ENCODE results near the gene HBZ. TPM values are rescaled to one million over a fixed set of nuclear protein-coding genes. Genes with fewer than 3 reads are reported as not detected.

HBZ gene
- total and polyA plus RNA-seq, 2 of the 13 experiments (the other 11 are each of a cell fraction or from before 2014, with no cell fraction given): 0.21 TPM; not detected in 1

- TF ChIP-seq ZBTB42 (CRISPR knock-in tag; IDR thresholded peaks at IDR 0.05): peak; percentile 98
- TF ChIP-seq ZNF574 (CRISPR knock-in tag; IDR thresholded peaks at IDR 0.05): peak; percentile 93
- TF ChIP-seq ZSCAN29 (CRISPR knock-in tag; conservative IDR thresholded peaks at IDR 0.05): peak; percentile 86; the same call in 1 of the 2 replicates
- no peak for TF ChIP-seq FIP1L1 (IDR thresholded peaks at IDR 0.05; ENCODE audit: borderline replicate concordance, insufficient read depth, low read depth, low read length)
- TF ChIP-seq ATF3 (CRISPR knock-in tag; IDR thresholded peaks at IDR 0.05): peak; percentile 69; the same call in 1 of the 2 replicates
- peak; percentile 99 for TF ChIP-seq ZNF747 (CRISPR knock-in tag; IDR thresholded peaks at IDR 0.05; ENCODE audit: borderline replicate concordance)
- 0 out of 2 replicates have a peak, but pooled peaks have one; percentile 55 for TF ChIP-seq RELA (CRISPR knock-in tag; IDR thresholded peaks at IDR 0.05)
- TF ChIP-seq TCF7L2 (IDR thresholded peaks at IDR 0.05; ENCODE audit: low read depth, low read length): no peak
- peak; percentile 81 for TF ChIP-seq ZNF503 (CRISPR knock-in tag; IDR thresholded peaks at IDR 0.05)
- peak; percentile 96; the same call in 1 of the 2 replicates for TF ChIP-seq ATF5 (CRISPR knock-in tag; IDR thresholded peaks at IDR 0.05; ENCODE audit: low read depth)
- no peak for TF ChIP-seq FLYWCH1 (CRISPR knock-in tag; IDR thresholded peaks at IDR 0.05)
- peak; percentile 100 for TF ChIP-seq ARNT2 (CRISPR knock-in tag; IDR thresholded peaks at IDR 0.05; ENCODE audit: low read depth)
- no peak for TF ChIP-seq PHB2 (IDR thresholded peaks at IDR 0.05; ENCODE audit: partially characterized antibody)
- TF ChIP-seq ZNF180 (CRISPR knock-in tag; IDR thresholded peaks at IDR 0.05; ENCODE audit: borderline replicate concordance, low read depth): peak; percentile 91; the same call in 1 of the 2 replicates
- TF ChIP-seq LRRFIP1 (CRISPR knock-in tag; conservative IDR thresholded peaks at IDR 0.05): no peak
- peak; percentile 99 for TF ChIP-seq PRMT3 (CRISPR knock-in tag; IDR thresholded peaks at IDR 0.05; ENCODE audit: borderline replicate concordance, low read depth)
Measured at GRCh38 chr16:180681-181564, 28.5 kb downstream of the HBZ start (continued).
